GM12875 (cell line): ENCODE results near the gene ACAT2.
A peak's percentile ranks its signal among the peaks of the same experiment; 100 is the strongest.
"Not testable (repeated sequence)": the region's sequence is repeated elsewhere in the genome, so short reads cannot be mapped to it uniquely, and the experiment has no call there.

Experiments used
- H3K4me3 ChIP-seq: one replicate; pipeline ENCODE4 v1.5.1; 2011; ENCODE audit warnings: low read depth, low read length, control low read depth
- CTCF ChIP-seq: IDR thresholded peaks from 2 replicates; pipeline ENCODE4 v1.5.1; 2011; ENCODE audit warnings: low read depth, mild to moderate bottlenecking, control low read depth, inconsistent platforms, low read length, moderate library complexity, borderline replicate concordance; ENCODE audit not compliant: insufficient read depth

The ACAT2 gene

GRCh38 chr6:159726255-159726917 lies 35.5 kb upstream of the ACAT2 start:
- H3K4me3 ChIP-seq, result peak overlapping the region; percentile 76
- no peak for TF ChIP-seq CTCF

GRCh38 chr6:159726918-159727716 lies 34.7 kb upstream of the ACAT2 start, which contains the start of gene WTAP:
WTAP (plus strand) TSS chr6:159727506; CDS start chr6:159736266, 8,760 bp downstream.
- H3K4me3 ChIP-seq, result peak within 1 kb of the TSS; percentile 76
- no peak for TF ChIP-seq CTCF

GRCh38 chr6:159727717-159728445 lies 34.0 kb upstream of the ACAT2 start:
- no peak for TF ChIP-seq CTCF
- peak overlapping the region; percentile 70 for H3K4me3 ChIP-seq

- no peak for TF ChIP-seq CTCF
Measured at GRCh38 chr6:159728531-159728964, 33.3 kb upstream of the ACAT2 start.

GRCh38 chr6:159729598-159730331 lies 32.1 kb upstream of the ACAT2 start:
- TF ChIP-seq CTCF, result no peak
- peak overlapping the region; percentile 12 for H3K4me3 ChIP-seq

More at GRCh38 chr6:159728531-159728964, 33.3 kb upstream of the ACAT2 start:
- H3K4me3 ChIP-seq, result peak overlapping the region; percentile 38

- no peak overlapping the region for H3K4me3 ChIP-seq
Measured at GRCh38 chr6:159730332-159730676, 31.5 kb upstream of the ACAT2 start.

GRCh38 chr6:159732550-159732949 lies 29.3 kb upstream of the ACAT2 start:
- H3K4me3 ChIP-seq, result not testable (repeated sequence)

More at GRCh38 chr6:159730332-159730676, 31.5 kb upstream of the ACAT2 start:
- no peak for TF ChIP-seq CTCF

- not testable (repeated sequence) for H3K4me3 ChIP-seq
Measured at GRCh38 chr6:159733395-159733794, 28.4 kb upstream of the ACAT2 start.
